ENCODE data around the gene TBX20. TPM values are rescaled to one million over a fixed set of nuclear protein-coding genes. Genes with fewer than 3 reads are reported as not detected.
"Not testable (repeated sequence)": the region's sequence is repeated elsewhere in the genome, so short reads cannot be mapped to it uniquely, and the experiment has no call there.

Gene TBX20
- total RNA-seq, 1 donor from 2014 or later, result 1.0 TPM

DNA sequence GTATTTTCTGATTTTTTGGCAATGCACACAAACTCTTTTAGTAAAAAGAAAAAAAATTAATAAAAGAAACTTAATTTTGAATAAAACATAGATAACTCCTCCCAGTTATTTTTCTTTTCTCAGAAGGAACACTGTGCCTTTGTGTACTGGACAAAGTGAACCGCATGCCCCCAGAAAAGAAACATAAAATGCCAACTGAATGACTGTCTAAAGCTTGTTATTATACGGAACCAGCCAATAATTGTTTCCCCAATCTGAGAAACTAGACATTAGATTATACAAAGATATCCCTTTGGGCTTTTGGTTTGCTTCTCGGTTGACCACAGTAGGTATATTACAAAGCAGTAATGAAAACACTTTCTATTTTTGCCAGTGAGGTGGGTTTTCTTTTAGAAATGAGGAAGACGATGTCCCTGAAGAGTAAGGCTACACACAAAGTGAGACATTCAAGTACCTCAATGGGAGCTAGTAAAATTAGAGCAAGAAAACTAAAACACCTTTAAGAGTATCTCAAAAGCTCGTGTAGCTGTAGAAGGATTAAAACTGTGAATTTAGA, 25.3 kb downstream of the TBX20 start:
- not testable (repeated sequence) for H3K36me3 ChIP-seq (ENCODE audit: control insufficient read depth in 3 of 3, insufficient read depth in 3 of 3, low read length in 3 of 3); H3K27ac ChIP-seq (ENCODE audit: low read depth, low read length); H3K9me3 ChIP-seq (ENCODE audit: control insufficient read depth in 3 of 3, low read length in 3 of 3); H3K27me3 ChIP-seq (ENCODE audit: control insufficient read depth in 3 of 3, insufficient read depth in 3 of 3, low read length in 3 of 3); H3K4me1 ChIP-seq (ENCODE audit: control insufficient read depth in 3 of 3, insufficient read depth in 3 of 3, low read length in 3 of 3); H3K9ac ChIP-seq (ENCODE audit: low read depth in 1 of 3, low read length in 3 of 3); H3K4me3 ChIP-seq (ENCODE audit: low read length in 3 of 3)

DNA sequence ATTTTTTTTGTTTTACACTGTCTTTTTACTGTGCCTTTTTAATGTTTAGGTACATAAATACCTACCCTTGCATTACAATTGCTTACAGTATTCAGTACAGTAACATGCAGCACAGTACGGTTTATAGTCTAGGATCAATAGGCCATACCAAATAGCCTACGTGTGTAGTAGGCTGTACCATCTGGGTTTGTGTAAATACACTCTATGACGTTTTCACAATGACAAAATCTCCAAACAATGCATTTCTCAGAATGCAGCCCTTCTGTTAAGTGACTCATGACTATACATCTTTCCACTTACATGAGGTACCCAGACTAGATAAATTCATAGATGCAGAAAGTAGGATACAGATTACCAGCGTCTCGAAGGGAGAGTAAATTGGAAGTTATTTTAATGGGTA, 26.5 kb downstream of the TBX20 start:
- H3K4me3 ChIP-seq (ENCODE audit: low read length in 3 of 3); H3K36me3 ChIP-seq (ENCODE audit: control insufficient read depth in 3 of 3, insufficient read depth in 3 of 3, low read length in 3 of 3); H3K27ac ChIP-seq (ENCODE audit: low read depth, low read length); H3K4me1 ChIP-seq (ENCODE audit: control insufficient read depth in 3 of 3, insufficient read depth in 3 of 3, low read length in 3 of 3); H3K9ac ChIP-seq (ENCODE audit: low read depth in 1 of 3, low read length in 3 of 3); H3K9me3 ChIP-seq (ENCODE audit: control insufficient read depth in 3 of 3, low read length in 3 of 3); H3K27me3 ChIP-seq (ENCODE audit: control insufficient read depth in 3 of 3, insufficient read depth in 3 of 3, low read length in 3 of 3): not testable (repeated sequence)

DNA sequence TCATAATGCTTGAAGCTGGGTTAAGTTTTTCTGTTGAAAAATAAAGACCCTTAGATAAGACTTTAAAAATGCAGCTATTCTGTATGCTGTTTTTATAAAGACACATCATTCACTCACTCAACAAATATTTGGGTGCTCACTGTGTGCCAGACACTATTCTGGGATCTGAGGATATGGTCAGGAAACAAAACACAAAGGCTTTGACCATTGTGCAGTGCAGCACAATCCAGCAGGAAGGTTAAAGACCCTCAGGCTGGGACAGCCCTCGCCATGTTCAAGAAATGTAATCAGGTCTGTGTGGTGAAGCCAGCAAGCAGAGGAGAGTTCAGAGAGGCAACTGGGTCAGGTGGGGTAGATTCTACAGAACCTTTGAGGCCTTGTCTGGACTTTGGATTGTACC, 31.5 kb downstream of the TBX20 start:
- H3K9me3 ChIP-seq (ENCODE audit: control insufficient read depth in 3 of 3, low read length in 3 of 3); H3K36me3 ChIP-seq (ENCODE audit: control insufficient read depth in 3 of 3, insufficient read depth in 3 of 3, low read length in 3 of 3); H3K4me1 ChIP-seq (ENCODE audit: control insufficient read depth in 3 of 3, insufficient read depth in 3 of 3, low read length in 3 of 3); H3K27ac ChIP-seq (ENCODE audit: low read depth, low read length); H3K27me3 ChIP-seq (ENCODE audit: control insufficient read depth in 3 of 3, insufficient read depth in 3 of 3, low read length in 3 of 3); H3K9ac ChIP-seq (ENCODE audit: low read depth in 1 of 3, low read length in 3 of 3); H3K4me3 ChIP-seq (ENCODE audit: low read length in 3 of 3): not testable (repeated sequence)

DNA sequence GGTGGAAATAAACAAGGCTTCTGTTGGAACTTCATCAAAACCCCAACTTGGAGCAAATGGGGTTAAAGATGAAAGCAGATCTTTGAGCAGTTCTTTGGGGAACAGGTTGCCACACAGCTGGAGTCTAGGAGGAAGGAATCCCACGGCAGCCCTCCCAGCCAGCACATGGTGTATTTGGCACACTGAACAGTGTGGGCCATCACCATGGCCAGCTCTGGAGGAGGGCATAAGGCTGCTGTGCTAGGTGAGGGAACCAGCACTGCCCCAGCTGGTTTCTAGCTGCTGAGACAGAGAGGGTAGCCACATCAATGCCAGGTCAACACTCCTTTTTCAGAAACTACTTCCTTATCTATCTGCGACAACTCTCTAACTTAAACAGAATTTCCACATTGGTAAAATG, 33.7 kb downstream of the TBX20 start:
- H3K9ac ChIP-seq (ENCODE audit: low read depth in 1 of 3, low read length in 3 of 3); H3K4me1 ChIP-seq (ENCODE audit: control insufficient read depth in 3 of 3, insufficient read depth in 3 of 3, low read length in 3 of 3); H3K27ac ChIP-seq (ENCODE audit: low read depth, low read length); H3K9me3 ChIP-seq (ENCODE audit: control insufficient read depth in 3 of 3, low read length in 3 of 3); H3K36me3 ChIP-seq (ENCODE audit: control insufficient read depth in 3 of 3, insufficient read depth in 3 of 3, low read length in 3 of 3); H3K4me3 ChIP-seq (ENCODE audit: low read length in 3 of 3); H3K27me3 ChIP-seq (ENCODE audit: control insufficient read depth in 3 of 3, insufficient read depth in 3 of 3, low read length in 3 of 3): not testable (repeated sequence)

DNA sequence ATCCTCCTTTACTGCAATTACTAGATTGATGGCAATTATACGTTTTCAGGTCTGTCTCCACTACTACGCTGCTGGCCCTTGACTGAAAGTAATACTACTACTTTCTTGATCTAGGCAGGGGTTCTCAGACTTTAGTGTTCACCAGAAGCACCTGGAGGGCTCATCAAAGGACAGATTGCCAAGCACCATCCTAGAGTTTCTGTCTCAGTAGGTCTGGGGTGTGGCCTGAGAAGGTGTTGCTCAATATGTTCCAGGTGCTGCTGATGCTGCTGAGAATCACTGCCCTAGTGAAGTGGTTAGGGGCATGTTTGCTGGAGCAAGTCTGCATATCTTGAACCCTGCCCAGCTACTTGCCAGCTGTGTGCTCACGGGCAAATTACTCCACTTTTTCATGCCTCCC, 37.9 kb downstream of the TBX20 start:
- not testable (repeated sequence) for H3K9ac ChIP-seq (ENCODE audit: low read depth in 1 of 3, low read length in 3 of 3); H3K27me3 ChIP-seq (ENCODE audit: control insufficient read depth in 3 of 3, insufficient read depth in 3 of 3, low read length in 3 of 3); H3K4me3 ChIP-seq (ENCODE audit: low read length in 3 of 3); H3K9me3 ChIP-seq (ENCODE audit: control insufficient read depth in 3 of 3, low read length in 3 of 3); H3K36me3 ChIP-seq (ENCODE audit: control insufficient read depth in 3 of 3, insufficient read depth in 3 of 3, low read length in 3 of 3); H3K27ac ChIP-seq (ENCODE audit: low read depth, low read length); H3K4me1 ChIP-seq (ENCODE audit: control insufficient read depth in 3 of 3, insufficient read depth in 3 of 3, low read length in 3 of 3)

DNA sequence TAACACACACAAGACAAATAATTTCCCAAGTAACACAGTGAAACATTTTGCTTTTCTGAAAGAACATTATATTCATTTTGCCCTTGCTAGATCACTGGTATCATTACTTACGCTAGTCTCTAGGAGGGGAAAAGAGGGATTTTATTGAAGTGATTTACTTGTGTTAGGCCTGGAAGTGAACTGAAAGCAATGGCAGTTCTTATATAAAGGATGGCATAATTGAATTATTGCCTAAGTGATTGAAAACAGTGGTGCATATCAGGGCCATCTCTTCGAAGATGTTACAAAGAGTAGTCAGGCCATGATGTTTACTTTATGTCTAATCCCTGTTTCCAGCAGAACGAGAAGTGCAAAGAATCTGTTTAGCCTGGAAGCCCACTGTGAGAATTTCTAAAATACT, 38.8 kb downstream of the TBX20 start:
- H3K27ac ChIP-seq (ENCODE audit: low read depth, low read length); H3K9me3 ChIP-seq (ENCODE audit: control insufficient read depth in 3 of 3, low read length in 3 of 3); H3K4me3 ChIP-seq (ENCODE audit: low read length in 3 of 3); H3K9ac ChIP-seq (ENCODE audit: low read depth in 1 of 3, low read length in 3 of 3); H3K4me1 ChIP-seq (ENCODE audit: control insufficient read depth in 3 of 3, insufficient read depth in 3 of 3, low read length in 3 of 3); H3K27me3 ChIP-seq (ENCODE audit: control insufficient read depth in 3 of 3, insufficient read depth in 3 of 3, low read length in 3 of 3); H3K36me3 ChIP-seq (ENCODE audit: control insufficient read depth in 3 of 3, insufficient read depth in 3 of 3, low read length in 3 of 3): not testable (repeated sequence)

DNA sequence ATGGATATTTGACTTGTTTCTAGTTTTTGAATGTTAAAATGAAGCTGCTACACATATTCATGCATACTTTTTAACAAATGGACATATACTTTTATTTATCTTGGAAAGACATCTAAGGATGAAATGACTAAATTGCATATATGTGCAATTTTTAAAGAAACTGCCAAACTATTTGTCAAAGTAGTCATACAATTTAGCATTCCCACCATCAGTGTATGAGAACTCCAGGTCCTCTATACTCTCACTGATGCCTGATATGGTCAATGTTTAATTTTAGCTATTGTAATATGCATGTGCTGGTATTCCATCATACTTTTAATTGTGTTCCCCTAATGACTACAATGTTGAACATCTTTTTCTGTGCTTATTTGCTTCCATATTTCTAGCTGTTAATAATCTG, 47.0 kb downstream of the TBX20 start:
- H3K4me3 ChIP-seq (ENCODE audit: low read length in 3 of 3); H3K9me3 ChIP-seq (ENCODE audit: control insufficient read depth in 3 of 3, low read length in 3 of 3); H3K27me3 ChIP-seq (ENCODE audit: control insufficient read depth in 3 of 3, insufficient read depth in 3 of 3, low read length in 3 of 3); H3K9ac ChIP-seq (ENCODE audit: low read depth in 1 of 3, low read length in 3 of 3); H3K4me1 ChIP-seq (ENCODE audit: control insufficient read depth in 3 of 3, insufficient read depth in 3 of 3, low read length in 3 of 3); H3K27ac ChIP-seq (ENCODE audit: low read depth, low read length); H3K36me3 ChIP-seq (ENCODE audit: control insufficient read depth in 3 of 3, insufficient read depth in 3 of 3, low read length in 3 of 3): not testable (repeated sequence)

DNA sequence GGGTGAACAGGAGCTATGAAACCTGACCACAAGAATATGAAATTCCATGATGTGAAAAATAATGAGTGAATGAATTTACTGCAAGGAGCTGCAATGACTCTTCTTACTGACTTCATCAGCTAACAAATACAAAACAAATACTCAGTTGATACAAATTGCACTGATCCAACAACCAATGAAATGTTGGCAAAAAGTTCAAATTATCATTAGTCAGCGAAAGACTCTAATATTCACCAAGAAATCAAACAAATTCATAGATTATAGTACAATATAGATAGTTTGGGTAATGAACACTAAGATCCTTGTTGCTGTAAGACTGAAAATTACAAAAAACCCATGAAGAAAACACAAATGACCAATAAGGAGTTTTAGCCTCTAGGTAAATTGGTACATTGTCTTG, 49.0 kb downstream of the TBX20 start:
- H3K9me3 ChIP-seq (ENCODE audit: control insufficient read depth in 3 of 3, low read length in 3 of 3); H3K36me3 ChIP-seq (ENCODE audit: control insufficient read depth in 3 of 3, insufficient read depth in 3 of 3, low read length in 3 of 3); H3K4me3 ChIP-seq (ENCODE audit: low read length in 3 of 3); H3K27ac ChIP-seq (ENCODE audit: low read depth, low read length); H3K27me3 ChIP-seq (ENCODE audit: control insufficient read depth in 3 of 3, insufficient read depth in 3 of 3, low read length in 3 of 3); H3K4me1 ChIP-seq (ENCODE audit: control insufficient read depth in 3 of 3, insufficient read depth in 3 of 3, low read length in 3 of 3); H3K9ac ChIP-seq (ENCODE audit: low read depth in 1 of 3, low read length in 3 of 3): not testable (repeated sequence)

DNA sequence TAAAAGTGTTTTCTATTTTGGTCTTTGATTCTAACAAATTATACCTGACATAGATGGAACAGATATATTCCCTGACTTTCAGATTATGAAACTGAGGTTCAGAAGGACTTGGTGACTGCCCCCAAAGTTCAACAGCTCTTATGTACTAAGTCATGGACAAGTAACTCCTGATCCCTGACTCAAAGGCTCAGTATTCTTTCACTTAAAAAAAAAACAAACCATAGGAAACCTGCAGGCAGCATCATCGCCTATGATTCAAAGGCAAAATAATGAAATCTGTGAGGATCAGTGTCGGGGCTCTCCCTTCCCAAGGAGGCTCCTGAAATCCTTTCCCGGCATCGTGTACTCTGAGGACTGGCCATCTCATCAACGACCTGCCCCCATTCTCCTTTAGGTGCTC, 49.9 kb downstream of the TBX20 start:
- H3K4me3 ChIP-seq (ENCODE audit: low read length in 3 of 3); H3K4me1 ChIP-seq (ENCODE audit: control insufficient read depth in 3 of 3, insufficient read depth in 3 of 3, low read length in 3 of 3); H3K9me3 ChIP-seq (ENCODE audit: control insufficient read depth in 3 of 3, low read length in 3 of 3); H3K27me3 ChIP-seq (ENCODE audit: control insufficient read depth in 3 of 3, insufficient read depth in 3 of 3, low read length in 3 of 3); H3K36me3 ChIP-seq (ENCODE audit: control insufficient read depth in 3 of 3, insufficient read depth in 3 of 3, low read length in 3 of 3); H3K9ac ChIP-seq (ENCODE audit: low read depth in 1 of 3, low read length in 3 of 3); H3K27ac ChIP-seq (ENCODE audit: low read depth, low read length): not testable (repeated sequence)

DNA sequence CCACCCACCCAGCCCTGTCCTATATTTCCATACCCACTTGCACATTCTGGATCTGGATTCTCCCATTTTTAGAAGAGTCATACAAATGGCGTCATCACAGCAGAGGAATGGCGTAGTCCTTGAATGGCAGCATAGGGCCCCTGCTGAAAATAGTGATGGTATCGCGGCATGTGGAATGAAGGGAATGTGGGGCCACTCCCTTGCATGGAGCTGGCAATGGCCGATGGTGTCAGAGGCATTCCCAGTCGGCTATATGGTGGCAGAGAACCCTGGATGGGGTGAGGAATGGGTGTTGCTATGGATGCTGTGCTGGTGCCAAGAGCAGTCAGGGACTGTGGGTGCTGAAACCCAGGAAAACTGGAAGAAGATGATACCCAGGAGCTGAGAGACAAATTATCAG, 51.5 kb downstream of the TBX20 start:
- H3K27me3 ChIP-seq (ENCODE audit: control insufficient read depth in 3 of 3, insufficient read depth in 3 of 3, low read length in 3 of 3); H3K4me1 ChIP-seq (ENCODE audit: control insufficient read depth in 3 of 3, insufficient read depth in 3 of 3, low read length in 3 of 3); H3K36me3 ChIP-seq (ENCODE audit: control insufficient read depth in 3 of 3, insufficient read depth in 3 of 3, low read length in 3 of 3); H3K9me3 ChIP-seq (ENCODE audit: control insufficient read depth in 3 of 3, low read length in 3 of 3); H3K4me3 ChIP-seq (ENCODE audit: low read length in 3 of 3); H3K27ac ChIP-seq (ENCODE audit: low read depth, low read length); H3K9ac ChIP-seq (ENCODE audit: low read depth in 1 of 3, low read length in 3 of 3): not testable (repeated sequence)

DNA sequence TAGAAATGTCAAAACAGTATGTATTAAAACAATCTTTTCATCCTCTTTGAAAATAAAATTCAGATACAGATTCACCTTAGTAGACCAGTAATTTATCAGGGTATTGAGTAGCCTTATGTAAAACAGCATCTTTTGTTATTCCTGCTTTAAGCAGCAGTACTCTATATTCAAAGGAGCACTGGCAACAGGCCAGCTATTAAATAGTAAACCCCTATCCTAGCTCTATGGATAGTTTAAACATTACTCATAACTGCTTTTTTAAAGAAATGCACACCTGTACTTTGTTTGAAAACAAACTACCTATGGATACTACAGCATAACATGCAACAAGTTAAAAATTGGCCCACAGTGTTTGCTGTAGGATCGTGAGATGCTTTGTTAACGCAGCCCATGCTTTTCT, 53.7 kb downstream of the TBX20 start:
- H3K9ac ChIP-seq (ENCODE audit: low read depth in 1 of 3, low read length in 3 of 3); H3K9me3 ChIP-seq (ENCODE audit: control insufficient read depth in 3 of 3, low read length in 3 of 3); H3K27me3 ChIP-seq (ENCODE audit: control insufficient read depth in 3 of 3, insufficient read depth in 3 of 3, low read length in 3 of 3); H3K4me3 ChIP-seq (ENCODE audit: low read length in 3 of 3); H3K27ac ChIP-seq (ENCODE audit: low read depth, low read length); H3K36me3 ChIP-seq (ENCODE audit: control insufficient read depth in 3 of 3, insufficient read depth in 3 of 3, low read length in 3 of 3); H3K4me1 ChIP-seq (ENCODE audit: control insufficient read depth in 3 of 3, insufficient read depth in 3 of 3, low read length in 3 of 3): not testable (repeated sequence)

Data from skeletal muscle tissue (tissue), 4 donors.